Posterior cingulate gyrus (tissue), 11 donors: ENCODE measurements around the gene KIF3A.

Source experiments
- DNase-seq, 10 donors: peaks; one replicate each; pipeline versions ENCODE4 v3.0.0 to v3.0.0-alpha.2; 2020 to 2021; ENCODE audit warnings: mixed read lengths in 3 of 10
- intact Hi-C: fragments of 100-400 bp; cut with DNase I; formaldehyde crosslinking; loops from one replicate; pipeline ENCODE4 v1.15.1; 2023

Gene KIF3A

GRCh38 chr5:132736853-132737833 lies at the start of gene KIF3A:
Gene KIF3A (minus strand): TSS chr5:132737546. CDS start chr5:132737419, 127 bp downstream.
- intact Hi-C loops = loop anchor here (5.0 to 10.0 kb wide), 2 partner anchors 130 to 182 kb away; partner anchors contain the start of genes GDF9, RAD50 and UQCRQ
- DNase-seq = peak; percentile 95 to 99 (median 96)

GRCh38 chr5:132787076-132787475 lies 49.7 kb upstream of the KIF3A start:
- intact Hi-C loops = no loop called here
- DNase-seq = no peak

- intact Hi-C loops = no loop called here
- no peak for DNase-seq
Observed at GRCh38 chr5:132785864-132786263, 48.5 kb upstream of the KIF3A start.

- intact Hi-C loops = no loop called here
- peak in 1 of 10 donors; percentile 36 for DNase-seq
Observed at GRCh38 chr5:132785365-132785764, 48.0 kb upstream of the KIF3A start.

- peak in 1 of 10 donors; percentile 66 for DNase-seq
- intact Hi-C loops = no loop called here
Observed at GRCh38 chr5:132782101-132782500, 44.8 kb upstream of the KIF3A start.

- DNase-seq = no peak
- intact Hi-C loops = no loop called here
Observed at GRCh38 chr5:132781029-132781428, 43.7 kb upstream of the KIF3A start.

- intact Hi-C loops = no loop called here
- no peak for DNase-seq
Observed at GRCh38 chr5:132780577-132780976, 43.2 kb upstream of the KIF3A start.

- intact Hi-C loops = loop anchor here (5.0 kb wide), 1 partner anchor 32 kb away; the partner anchor contains the start of gene SOWAHA
- peak in 5 of 10 donors; percentile 43 to 85 (median 68) for DNase-seq
Observed at GRCh38 chr5:132779961-132780360, 42.6 kb upstream of the KIF3A start.

- intact Hi-C loops = loop anchor here (5.0 kb wide), 1 partner anchor 33 kb away; the partner anchor contains the start of gene SOWAHA
- no peak for DNase-seq
Observed at GRCh38 chr5:132778856-132779255, 41.5 kb upstream of the KIF3A start.

GRCh38 chr5:132778129-132778528 lies 40.8 kb upstream of the KIF3A start:
- intact Hi-C loops = loop anchor here (5.0 kb wide), 1 partner anchor 34 kb away; the partner anchor contains the start of gene SOWAHA
- DNase-seq = peak in 1 of 10 donors; percentile 35

- peak in 9 of 10 donors; percentile 57 to 96 (median 67) for DNase-seq
- intact Hi-C loops = loop anchor here (5.0 kb wide), 1 partner anchor 35 kb away; the partner anchor contains the start of gene SOWAHA
Observed at GRCh38 chr5:132777209-132778069, 40.1 kb upstream of the KIF3A start, which contains the start of gene SEPTIN8. Gene SEPTIN8 (minus strand): TSS chr5:132777239. CDS start chr5:132777137, 102 bp downstream.

GRCh38 chr5:132776938-132777208 lies 39.5 kb upstream of the KIF3A start:
- intact Hi-C loops = loop anchor here (5.0 kb wide), 1 partner anchor 35 kb away; the partner anchor contains the start of gene SOWAHA
- DNase-seq = no peak

- DNase-seq = peak in 8 of 10 donors; percentile 42 to 92 (median 60)
- intact Hi-C loops = loop anchor here (5.0 kb wide), 1 partner anchor 36 kb away; the partner anchor contains the start of gene SOWAHA
Observed at GRCh38 chr5:132776131-132776937, 39.0 kb upstream of the KIF3A start.

GRCh38 chr5:132775476-132775961 lies 38.2 kb upstream of the KIF3A start:
- DNase-seq = peak in 1 of 10 donors; percentile 69
- intact Hi-C loops = loop anchor here (5.0 kb wide), 1 partner anchor 37 kb away; the partner anchor contains the start of gene SOWAHA

- intact Hi-C loops = loop anchor here (5.0 kb wide), 1 partner anchor 37 kb away; the partner anchor contains the start of gene SOWAHA
- DNase-seq = peak in 1 of 10 donors; percentile 70
Observed at GRCh38 chr5:132774896-132775295, 37.5 kb upstream of the KIF3A start.

- intact Hi-C loops = no loop called here
- DNase-seq = peak in 1 of 10 donors; percentile 68
Observed at GRCh38 chr5:132774406-132774805, 37.1 kb upstream of the KIF3A start.

GRCh38 chr5:132773601-132774355 lies 36.4 kb upstream of the KIF3A start:
- intact Hi-C loops = no loop called here
- peak in 1 of 10 donors; percentile 86 for DNase-seq

- intact Hi-C loops = no loop called here
- DNase-seq = peak in 3 of 10 donors; percentile 46 to 88 (median 68)
Observed at GRCh38 chr5:132773114-132773513, 35.8 kb upstream of the KIF3A start.
